Measurements from ENCODE around the gene SEZ6L. TPM values are rescaled to one million over a fixed set of nuclear protein-coding genes. Genes with fewer than 3 reads are reported as not detected.

The SEZ6L gene
- total RNA-seq, 4 donors from 2014 or later = under 0.01 to 0.63 (median 0.22) TPM

DNA sequence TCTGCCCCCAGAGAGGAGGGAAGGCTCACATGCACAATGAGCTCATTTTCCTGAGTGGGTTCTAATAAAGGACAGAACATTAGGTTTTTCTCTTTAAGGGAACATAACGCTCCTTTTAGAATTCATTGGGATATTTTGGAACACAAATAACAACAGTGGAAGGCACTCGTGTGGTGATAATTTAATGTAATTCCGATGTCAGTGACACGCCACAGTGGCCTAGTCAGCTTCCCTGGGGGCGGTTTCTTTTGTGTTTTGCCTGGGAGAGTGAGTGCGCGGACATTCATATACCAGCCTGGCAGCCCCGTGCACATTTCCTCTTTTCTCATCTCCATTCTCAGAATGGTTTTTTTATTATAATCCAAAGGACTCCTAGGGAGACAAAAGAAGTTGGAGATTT is 41.1 kb downstream of the SEZ6L start:
- DNase-seq (ENCODE audit: low spot score in 2 of 2) = no peak
- H3K27ac ChIP-seq = no peak overlapping the region
- no peak overlapping the region for H3K4me3 ChIP-seq
- no peaks in the 10 kb centered on the region for H3K4me1 ChIP-seq
- TF ChIP-seq, protein P1, sequence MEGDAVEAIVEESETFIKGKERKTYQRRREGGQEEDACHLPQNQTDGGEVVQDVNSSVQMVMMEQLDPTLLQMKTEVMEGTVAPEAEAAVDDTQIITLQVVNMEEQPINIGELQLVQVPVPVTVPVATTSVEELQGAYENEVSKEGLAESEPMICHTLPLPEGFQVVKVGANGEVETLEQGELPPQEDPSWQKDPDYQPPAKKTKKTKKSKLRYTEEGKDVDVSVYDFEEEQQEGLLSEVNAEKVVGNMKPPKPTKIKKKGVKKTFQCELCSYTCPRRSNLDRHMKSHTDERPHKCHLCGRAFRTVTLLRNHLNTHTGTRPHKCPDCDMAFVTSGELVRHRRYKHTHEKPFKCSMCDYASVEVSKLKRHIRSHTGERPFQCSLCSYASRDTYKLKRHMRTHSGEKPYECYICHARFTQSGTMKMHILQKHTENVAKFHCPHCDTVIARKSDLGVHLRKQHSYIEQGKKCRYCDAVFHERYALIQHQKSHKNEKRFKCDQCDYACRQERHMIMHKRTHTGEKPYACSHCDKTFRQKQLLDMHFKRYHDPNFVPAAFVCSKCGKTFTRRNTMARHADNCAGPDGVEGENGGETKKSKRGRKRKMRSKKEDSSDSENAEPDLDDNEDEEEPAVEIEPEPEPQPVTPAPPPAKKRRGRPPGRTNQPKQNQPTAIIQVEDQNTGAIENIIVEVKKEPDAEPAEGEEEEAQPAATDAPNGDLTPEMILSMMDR (IDR thresholded peaks at IDR 0.05) = no peak
- TF ChIP-seq POLR2A (IDR thresholded peaks at IDR 0.05) (no peak), EP300 (IDR thresholded peaks at IDR 0.05) (no peak)
- H3K27me3 ChIP-seq = no peaks in the 10 kb centered on the region
- no peaks in the 10 kb centered on the region for H3K9me3 ChIP-seq
- 49 to 52% methylated on average over 8 of the region's 8 CpGs for WGBS, 2 donors
- H3K36me3 ChIP-seq = no peaks in the 10 kb centered on the region

DNA sequence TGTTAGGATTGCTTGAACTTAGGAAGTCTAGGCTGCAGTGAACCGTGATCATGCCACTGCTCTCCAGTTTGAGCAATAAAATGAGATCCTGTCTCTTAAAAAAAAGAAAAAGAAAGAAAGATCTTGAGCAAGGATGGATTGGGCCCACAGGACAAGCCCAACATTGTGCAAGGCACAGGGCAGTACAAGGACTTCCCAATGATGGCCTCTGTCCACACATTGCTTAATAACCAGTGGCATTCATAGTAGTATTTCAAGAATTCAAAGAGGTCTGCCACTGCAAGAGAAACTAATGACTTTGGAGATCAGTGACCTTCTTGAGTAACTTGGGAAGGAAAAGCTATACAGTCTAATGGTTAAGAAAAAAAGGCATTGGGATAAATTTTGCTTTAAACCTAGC is 44.6 kb downstream of the SEZ6L start:
- no peaks in the 10 kb centered on the region for H3K9me3 ChIP-seq
- no peak overlapping the region for H3K27ac ChIP-seq
- no peaks in the 10 kb centered on the region for H3K4me1 ChIP-seq
- no peak overlapping the region for H3K4me3 ChIP-seq
- no peak for DNase-seq (ENCODE audit: low spot score in 2 of 2)
- H3K36me3 ChIP-seq = no peaks in the 10 kb centered on the region
- 31 to 38% methylated on average over 1 of the region's 1 CpG for WGBS, 2 donors
- TF ChIP-seq, protein P1 (IDR thresholded peaks at IDR 0.05) = no peak
- TF ChIP-seq POLR2A (IDR thresholded peaks at IDR 0.05) (no peak), EP300 (IDR thresholded peaks at IDR 0.05) (no peak)
- no peaks in the 10 kb centered on the region for H3K27me3 ChIP-seq

DNA sequence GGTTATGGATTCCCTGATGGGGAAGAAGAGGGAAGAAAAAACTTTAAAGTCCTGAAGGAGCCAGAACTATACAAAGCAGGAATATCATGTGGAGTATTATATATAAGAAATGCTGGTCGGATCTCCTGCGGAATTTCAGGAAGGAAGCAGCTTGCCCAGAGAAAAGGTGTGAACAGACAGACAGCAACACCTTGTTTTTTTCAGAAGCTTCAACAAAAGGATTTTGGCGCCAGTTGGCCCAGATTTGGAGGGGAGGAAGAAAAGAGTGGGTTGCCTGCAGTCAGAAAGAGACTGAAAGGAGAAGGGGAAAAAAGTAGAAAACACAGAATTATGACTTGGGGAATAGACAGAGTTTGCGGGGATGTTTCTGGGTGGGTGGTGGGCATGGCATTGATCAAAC is 45.2 kb downstream of the SEZ6L start:
- no peaks in the 10 kb centered on the region for H3K36me3 ChIP-seq
- H3K9me3 ChIP-seq = no peaks in the 10 kb centered on the region
- no peak overlapping the region for H3K27ac ChIP-seq
- no peak overlapping the region for H3K4me3 ChIP-seq
- no peaks in the 10 kb centered on the region for H3K4me1 ChIP-seq
- H3K27me3 ChIP-seq = no peaks in the 10 kb centered on the region
- no peak for DNase-seq (ENCODE audit: low spot score in 2 of 2)
- 69 to 72% methylated on average over 4 of the region's 4 CpGs for WGBS, 2 donors
- TF ChIP-seq POLR2A (IDR thresholded peaks at IDR 0.05) (no peak), EP300 (IDR thresholded peaks at IDR 0.05) (no peak)
- TF ChIP-seq, protein P1 (IDR thresholded peaks at IDR 0.05) = no peak

DNA sequence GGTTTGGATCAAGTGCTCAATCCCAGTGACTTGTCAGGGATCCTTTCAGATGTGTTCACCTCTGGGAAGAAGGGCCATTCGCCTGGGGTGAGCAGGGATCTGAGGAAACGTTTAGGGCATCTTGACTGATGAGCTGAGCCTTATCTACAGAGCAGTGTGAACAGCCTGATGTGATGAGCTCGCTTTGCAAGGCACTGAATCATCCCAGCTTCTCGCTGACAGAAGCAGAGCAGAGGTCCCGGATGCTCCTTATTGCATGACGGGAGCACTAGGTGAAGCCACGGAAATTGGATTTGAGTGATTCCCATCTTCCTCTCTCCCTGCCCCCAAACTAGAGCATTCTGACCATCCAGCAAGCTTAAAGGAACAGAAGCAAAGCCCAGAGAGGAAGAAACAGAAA is 46.5 kb downstream of the SEZ6L start:
- WGBS, 2 donors = 31 to 41% methylated on average over 7 of the region's 7 CpGs
- Histone ChIP-seq H3K4me3 (no peak overlapping the region), H3K36me3 (no peaks in the 10 kb centered on the region), H3K9me3 (no peaks in the 10 kb centered on the region), H3K4me1 (no peaks in the 10 kb centered on the region), H3K27ac (no peak overlapping the region), H3K27me3 (no peaks in the 10 kb centered on the region)
- TF ChIP-seq EP300 (IDR thresholded peaks at IDR 0.05) = no peak
- no peak for TF ChIP-seq POLR2A (IDR thresholded peaks at IDR 0.05)
- TF ChIP-seq, protein P1 (IDR thresholded peaks at IDR 0.05) = no peak
- no peak for DNase-seq (ENCODE audit: low spot score in 2 of 2)

DNA sequence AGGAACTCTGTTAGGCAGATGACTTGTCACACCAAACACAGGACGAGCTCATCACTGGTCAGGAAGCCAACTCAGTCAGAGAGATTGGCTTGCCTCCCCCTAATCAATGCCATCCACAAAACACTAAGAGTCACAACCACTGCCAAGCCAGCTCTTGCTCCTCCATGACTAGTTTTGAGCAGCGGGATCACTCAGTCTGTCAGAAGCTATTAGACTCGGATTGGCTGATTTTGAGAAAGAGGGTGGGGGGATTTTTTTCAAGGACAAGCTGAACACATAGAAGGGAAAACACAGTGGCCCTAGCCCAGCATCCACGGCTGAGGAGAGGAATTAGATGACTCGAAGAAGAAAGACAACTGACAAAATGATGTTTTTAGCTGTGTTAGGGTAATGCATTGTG is 55.9 kb downstream of the SEZ6L start:
- DNase-seq (ENCODE audit: low spot score in 2 of 2) = no peak
- no peak for TF ChIP-seq EP300 (IDR thresholded peaks at IDR 0.05)
- no peak for TF ChIP-seq POLR2A (IDR thresholded peaks at IDR 0.05)
- TF ChIP-seq, protein P1 (IDR thresholded peaks at IDR 0.05) = no peak
- WGBS, 2 donors = 62 to 63% methylated on average over 5 of the region's 5 CpGs
- Histone ChIP-seq H3K4me3 (no peak overlapping the region), H3K27me3 (no peaks in the 10 kb centered on the region), H3K27ac (no peak overlapping the region), H3K9me3 (no peaks in the 10 kb centered on the region), H3K36me3 (no peaks in the 10 kb centered on the region), H3K4me1 (no peaks in the 10 kb centered on the region)
